AG20443 (cell line): ENCODE data around the gene ARAP1.
"Not testable (repeated sequence)": the region's sequence is repeated elsewhere in the genome, so short reads cannot be mapped to it uniquely, and the experiment has no call there.

Source experiments
- DNase-seq: peaks from one replicate; pipeline ENCODE4 v3.0.0; 2012; ENCODE audit warnings: low spot score, mixed read lengths

ARAP1 gene

GRCh38 chr11:72752088-72752914 lies at the start of gene ARAP1:
Gene ARAP1, minus strand, starts transcription at chr11:72752408. Its CDS starts 25,280 bp downstream, at chr11:72727128.
- peak; percentile 97 for DNase-seq

GRCh38 chr11:72799441-72799840 lies 47.2 kb upstream of the ARAP1 start:
- no peak for DNase-seq

GRCh38 chr11:72798361-72798760 lies 46.2 kb upstream of the ARAP1 start:
- no peak for DNase-seq

- peak; percentile 100 for DNase-seq
These were observed 41.5 kb upstream of the ARAP1 start, which contains the start of gene STARD10 for GRCh38 chr11:72793425-72794367. Gene STARD10, minus strand, starts transcription at chr11:72794047. Its CDS starts 12,866 bp downstream, at chr11:72781181.

- DNase-seq, result no peak
These were observed 40.8 kb upstream of the ARAP1 start for GRCh38 chr11:72793076-72793424.

- DNase-seq, result no peak
These were observed 40.3 kb upstream of the ARAP1 start for GRCh38 chr11:72792437-72793021.

- DNase-seq, result not testable (repeated sequence)
These were observed 39.0 kb upstream of the ARAP1 start for GRCh38 chr11:72791228-72791627.

- DNase-seq, result peak; percentile 74
These were observed 37.4 kb upstream of the ARAP1 start for GRCh38 chr11:72789493-72790131.

- DNase-seq, result no peak
These were observed 36.0 kb upstream of the ARAP1 start for GRCh38 chr11:72788241-72788640.

- no peak for DNase-seq
These were observed 35.3 kb upstream of the ARAP1 start for GRCh38 chr11:72787216-72788104.

- DNase-seq, result no peak
These were observed 34.4 kb upstream of the ARAP1 start for GRCh38 chr11:72786305-72787215.

- no peak for DNase-seq
These were observed 32.5 kb upstream of the ARAP1 start for GRCh38 chr11:72784662-72785061.

- DNase-seq, result no peak
These were observed 31.1 kb upstream of the ARAP1 start for GRCh38 chr11:72783144-72783905.

- DNase-seq, result no peak
These were observed 30.1 kb upstream of the ARAP1 start for GRCh38 chr11:72782081-72782920.

- DNase-seq, result peak; percentile 80
These were observed 29.3 kb upstream of the ARAP1 start for GRCh38 chr11:72781313-72782080.

- no peak for DNase-seq
These were observed 28.8 kb upstream of the ARAP1 start for GRCh38 chr11:72781063-72781312.

- no peak for DNase-seq
These were observed 28.3 kb upstream of the ARAP1 start for GRCh38 chr11:72780296-72781062.
